Ovary (tissue), 9 donors: Measurements from ENCODE around the gene FYN. TPM values are rescaled to one million over a fixed set of nuclear protein-coding genes. Genes with fewer than 3 reads are reported as not detected.

ENCODE experiments used
- DNase-seq, 5 donors: peaks; one replicate each; pipeline ENCODE4 v3.0.0-alpha.2; 2019 to 2020
- H3K27ac ChIP-seq, 2 donors: fragments of 200-600 bp; one replicate each; pipeline versions ENCODE4 v1.5.1 to v1.8.0; 2019 to 2022
- H3K27me3 ChIP-seq: fragments of 200-600 bp; one replicate; pipeline ENCODE4 v1.8.0; 2022
- H3K36me3 ChIP-seq: fragments of 200-600 bp; sonication (generic); one replicate; pipeline ENCODE4 v1.5.1; 2019
- H3K4me1 ChIP-seq: one replicate; pipeline ENCODE4 v1.8.1; 2013; ENCODE audit warnings: mild to moderate bottlenecking, moderate library complexity; ENCODE audit not compliant: insufficient read depth
- H3K4me3 ChIP-seq: fragments of 200-600 bp; sonication (generic); one replicate; pipeline ENCODE4 v1.5.1; 2017
- H3K9me3 ChIP-seq, 2 donors: fragments of 200-600 bp in 1 of 2; sonication (generic) in 1 of 2; one replicate each; pipeline versions ENCODE4 v1.5.1 to v1.8.1; 2013 to 2019; ENCODE audit warnings: mild to moderate bottlenecking in 1 of 2, moderate library complexity in 1 of 2
- CTCF ChIP-seq, 3 donors: fragments of 450-650 bp in 2 of 3; fragments of 200-600 bp in 1 of 3; IDR thresholded peaks; one replicate each; pipeline versions ENCODE4 v1.5.1 to v1.8.0; 2016 to 2022; ENCODE audit warnings: antibody characterized with exemption in 3 of 3, mild to moderate bottlenecking in 1 of 3
- EP300 ChIP-seq: sonication (generic); formaldehyde crosslinking; IDR thresholded peaks from one replicate; pipeline ENCODE4 v1.6.1; 2017; ENCODE audit warnings: antibody characterized with exemption
- POLR2A ChIP-seq: fragments of 450-650 bp; IDR thresholded peaks from one replicate; pipeline ENCODE4 v1.6.1; 2017; ENCODE audit warnings: antibody characterized with exemption, mild to moderate bottlenecking, moderate library complexity
- WGBS, 3 donors: extraction: QIAGEN DNeasy Blood & Tissue Kit in 1 of 3; methylation state at CpG; one replicate each; pipeline versions ENCODE4 v1.1.5 to v1.1.7; 2013 to 2017; 5-methylcytosine and 5-hydroxymethylcytosine counted together
- intact Hi-C, 4 donors: fragments of 100-400 bp; cut with DNase I; formaldehyde crosslinking; loops; one replicate each; pipeline versions ENCODE4 v1.11.0 to v1.15.1; 2022 to 2023
- polyA plus RNA-seq, 2 donors: library from polyadenylated mRNA; stranded (reverse); fragments of 200-250 nt in 1 of 2; fragments of 350-450 nt in 1 of 2; fragmentation: Illumina TruSeq in 1 of 2; extraction: RNeasy Lipid Tissue Mini Kit (QIAGEN cat#74804) in 1 of 2; gene quantifications; one replicate each; pipeline ENCODE4 v1.2.3, GENCODE V29; 2013 to 2014
- total RNA-seq, 7 donors: library from RNA; depleted of rRNA in 2 of 7; stranded (reverse); fragments of >200 nt in 2 of 7; fragmentation: NEBNext Ultra II Directional in 3 of 7; extraction: Animal tissue kit (Norgen Biotek cat#: 25700) in 3 of 7; gene quantifications; one replicate each; pipeline versions ENCODE4 v1.1.0 to v1.2.4, GENCODE V29; 2016 to 2023
- donor health status: DM: no; HTN: no; CAD: no; lungs with moderate emphysema.
- donor health status: DM: no; HTN: no; CAD: no.
- donor health status: Bipolar disorder and iron deficiency.
- donor health status: DM: yes; HTN: yes; CAD: no.
- donor health status: DM: no; HTN: no; CAD: no.
- donor health status: DM: yes; HTN: yes; CAD: no.

FYN gene
- total and polyA plus RNA-seq, 9 donors, result 37.2 to 116 (median 72.7) TPM

DNA sequence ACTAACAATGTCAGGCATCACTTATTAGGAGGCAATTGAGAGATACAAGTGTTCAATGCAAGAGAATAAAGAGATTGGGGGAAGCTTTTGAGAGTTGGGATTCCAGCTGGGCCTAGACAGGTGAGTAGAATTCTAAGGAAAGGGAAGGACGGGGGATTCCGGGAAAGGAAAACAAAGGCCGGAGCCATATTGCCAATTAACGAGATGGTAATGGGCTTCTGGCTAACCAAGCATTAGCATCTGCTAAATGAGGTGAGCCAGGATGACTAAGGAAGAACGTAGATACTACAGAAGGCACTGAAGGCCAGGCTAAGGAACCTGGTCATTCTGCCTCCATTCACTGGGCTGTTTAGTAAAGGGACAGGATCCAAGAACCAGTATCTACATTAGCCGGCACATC is 10.5 kb downstream of the FYN start:
- DNase-seq, result no peak
- H3K27ac ChIP-seq, result no peak overlapping the region
- no peak overlapping the region for H3K4me3 ChIP-seq
- WGBS, 3 donors, result 95 to 97% (median 96%) methylated on average over 6 of the region's 6 CpGs
- no peaks in the 10 kb centered on the region for H3K9me3 ChIP-seq
- H3K36me3 ChIP-seq, result no peaks in the 10 kb centered on the region
- H3K27me3 ChIP-seq, result no peaks in the 10 kb centered on the region
- intact Hi-C loops, result loop anchor here in 1 of 4 donors (10.0 kb wide), 1 partner anchor 128 kb away; no protein-coding TSS in a partner anchor
- H3K4me1 ChIP-seq, result peaks cover 4% of the 10 kb centered on the region
- TF ChIP-seq EP300, result no peak
- no peak for TF ChIP-seq CTCF (IDR thresholded peaks at IDR 0.05)
- TF ChIP-seq POLR2A, result no peak

DNA sequence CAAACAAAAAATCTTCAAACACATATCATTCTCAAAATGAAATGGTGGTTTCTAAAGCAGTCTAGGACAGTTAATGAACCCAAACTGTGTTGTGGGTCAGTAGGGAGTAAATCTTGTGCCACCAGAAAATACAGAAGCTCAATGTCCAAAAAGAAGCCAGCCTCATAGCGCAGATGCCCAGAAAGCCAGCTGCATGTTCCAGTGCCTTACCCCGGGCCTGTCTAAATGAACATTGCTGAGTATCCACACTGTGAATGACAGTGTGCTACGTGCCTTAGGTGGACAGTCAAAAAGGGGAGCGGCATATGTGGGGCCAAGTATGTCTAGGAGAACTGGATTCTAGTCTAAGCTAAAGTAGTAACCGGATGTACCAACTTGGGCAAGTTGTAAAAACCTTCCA is 10.9 kb downstream of the FYN start:
- Histone ChIP-seq H3K36me3 (no peaks in the 10 kb centered on the region), H3K4me1 (peaks cover 4% of the 10 kb centered on the region), H3K9me3 (no peaks in the 10 kb centered on the region), H3K4me3 (no peak overlapping the region), H3K27me3 (no peaks in the 10 kb centered on the region), H3K27ac (no peak overlapping the region)
- intact Hi-C loops, result loop anchor here in 1 of 4 donors (10.0 kb wide), 1 partner anchor 128 kb away; no protein-coding TSS in a partner anchor
- no peak for DNase-seq
- 91 to 95% (median 95%) methylated on average over 5 of the region's 5 CpGs for WGBS, 3 donors
- TF ChIP-seq CTCF (IDR thresholded peaks at IDR 0.05) (no peak), POLR2A (no peak), EP300 (no peak)

DNA sequence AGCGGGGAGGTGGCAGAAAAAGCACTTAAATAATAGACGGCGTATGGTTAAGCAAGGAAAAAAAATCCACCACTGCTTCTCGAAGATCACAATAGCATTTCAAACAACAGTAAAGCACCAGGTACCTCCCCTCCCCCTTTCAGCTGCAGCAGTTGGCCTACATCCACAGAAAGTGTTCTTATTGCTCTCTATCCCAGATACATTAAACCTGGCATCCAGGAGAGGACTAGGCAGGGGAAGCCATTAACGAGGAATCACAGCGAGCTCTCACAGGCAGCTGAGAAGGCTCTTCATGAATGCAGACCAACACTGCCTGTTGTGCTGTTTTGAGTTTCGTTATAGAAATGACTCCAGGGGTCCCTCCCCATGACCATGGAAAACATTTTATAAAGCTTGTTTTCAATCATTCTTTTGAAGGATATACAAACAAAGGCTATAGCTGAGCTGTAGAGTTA is 11.8 kb downstream of the FYN start:
- Histone ChIP-seq H3K9me3 (no peaks in the 10 kb centered on the region), H3K4me1 (peaks cover 4% of the 10 kb centered on the region), H3K27ac (no peak overlapping the region), H3K36me3 (no peaks in the 10 kb centered on the region), H3K4me3 (no peak overlapping the region), H3K27me3 (no peaks in the 10 kb centered on the region)
- TF ChIP-seq POLR2A (no peak), EP300 (no peak), CTCF (IDR thresholded peaks at IDR 0.05) (no peak)
- no peak for DNase-seq
- WGBS, 3 donors, result 80 to 86% (median 82%) methylated on average over 7 of the region's 7 CpGs
- intact Hi-C loops, result loop anchor here in 1 of 4 donors (10.0 kb wide), 1 partner anchor 127 kb away; no protein-coding TSS in a partner anchor

DNA sequence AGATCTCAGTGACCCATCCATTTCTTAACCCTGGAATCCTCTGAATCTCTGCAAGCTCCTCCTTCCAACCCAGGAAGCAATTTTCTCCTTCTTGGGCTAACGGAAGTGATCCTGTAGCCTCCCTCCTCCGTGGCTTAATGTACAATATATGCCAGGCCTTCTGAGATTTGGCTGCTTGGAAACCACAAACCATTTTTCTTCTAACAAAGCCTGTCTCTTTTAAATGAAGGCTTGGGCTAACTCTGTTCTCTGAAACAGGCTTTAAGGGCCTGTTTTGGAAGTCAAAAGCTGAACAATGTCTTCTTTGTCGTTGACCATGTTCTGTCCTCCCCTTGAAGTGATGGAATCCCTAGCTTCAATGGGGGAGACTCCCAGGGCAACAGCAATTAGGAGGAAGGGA is 14.9 kb downstream of the FYN start:
- Histone ChIP-seq H3K9me3 (no peaks in the 10 kb centered on the region), H3K4me3 (no peak overlapping the region), H3K27me3 (no peaks in the 10 kb centered on the region), H3K36me3 (no peaks in the 10 kb centered on the region), H3K4me1 (peaks cover 1% of the 10 kb centered on the region), H3K27ac (no peak overlapping the region)
- 83 to 86% (median 84%) methylated on average over 3 of the region's 3 CpGs for WGBS, 3 donors
- intact Hi-C loops, result no loop called here
- DNase-seq, result no peak
- no peak for TF ChIP-seq CTCF (IDR thresholded peaks at IDR 0.05)
- TF ChIP-seq EP300, result no peak
- TF ChIP-seq POLR2A, result no peak
